HL-60 (cell line): ENCODE results near the gene SLC5A7.

Experiments
- DNase-seq, 2 experiments: peaks; one replicate each; pipeline ENCODE4 v3.0.0-alpha.2; 2010 to 2020; ENCODE audit warnings: low read depth in 1 of 2, low spot score in 1 of 2
- H3K27ac ChIP-seq: fragments of 250-450 bp; sonication (Bioruptor Pico); replicated peaks from 2 replicates; pipeline ENCODE4 v1.5.1; 2020; ENCODE audit warnings: mild to moderate bottlenecking, moderate library complexity
- H3K27me3 ChIP-seq: fragments of 250-450 bp; sonication (Bioruptor Pico); 2 replicates; pipeline ENCODE4 v1.5.1; 2021; ENCODE audit warnings: mild to moderate bottlenecking, moderate library complexity; ENCODE audit not compliant: insufficient read depth, poor library complexity, severe bottlenecking
- H3K4me3 ChIP-seq: replicated peaks from 2 replicates; pipeline ENCODE4 v1.5.1; 2011; ENCODE audit warnings: mild to moderate bottlenecking, control low read depth, low read length; ENCODE audit not compliant: insufficient read depth
- CTCF ChIP-seq: IDR thresholded peaks from one replicate; pipeline ENCODE4 v1.5.1; 2011; ENCODE audit warnings: low read length, control low read depth, inconsistent platforms; ENCODE audit not compliant: insufficient read depth
- GABPA ChIP-seq: IDR thresholded peaks from 2 replicates; pipeline ENCODE4 v1.6.1; 2012; ENCODE audit warnings: low read depth
- POLR2AphosphoS5 ChIP-seq: IDR thresholded peaks from 2 replicates; pipeline ENCODE4 v1.6.1; 2012; ENCODE audit warnings: low read depth
- SPI1 ChIP-seq: IDR thresholded peaks from 2 replicates; pipeline ENCODE4 v1.6.1; 2012; ENCODE audit warnings: low read depth, mild to moderate bottlenecking, borderline replicate concordance
- TF ChIP-seq, protein P1 (sequence below): IDR thresholded peaks from 2 replicates; pipeline ENCODE4 v1.6.1; 2012; ENCODE audit warnings: low read depth; ENCODE audit not compliant: insufficient replicate concordance

The SLC5A7 gene

GRCh38 chr2:107990718-107991117, 4.4 kb downstream of the SLC5A7 start:
- H3K27ac ChIP-seq: no peak overlapping the region
- H3K27me3 ChIP-seq: peaks cover 16% of the 10 kb centered on the region
- TF ChIP-seq GABPA (no peak), CTCF (no peak), POLR2AphosphoS5 (no peak), SPI1 (no peak)
- TF ChIP-seq, protein P1, sequence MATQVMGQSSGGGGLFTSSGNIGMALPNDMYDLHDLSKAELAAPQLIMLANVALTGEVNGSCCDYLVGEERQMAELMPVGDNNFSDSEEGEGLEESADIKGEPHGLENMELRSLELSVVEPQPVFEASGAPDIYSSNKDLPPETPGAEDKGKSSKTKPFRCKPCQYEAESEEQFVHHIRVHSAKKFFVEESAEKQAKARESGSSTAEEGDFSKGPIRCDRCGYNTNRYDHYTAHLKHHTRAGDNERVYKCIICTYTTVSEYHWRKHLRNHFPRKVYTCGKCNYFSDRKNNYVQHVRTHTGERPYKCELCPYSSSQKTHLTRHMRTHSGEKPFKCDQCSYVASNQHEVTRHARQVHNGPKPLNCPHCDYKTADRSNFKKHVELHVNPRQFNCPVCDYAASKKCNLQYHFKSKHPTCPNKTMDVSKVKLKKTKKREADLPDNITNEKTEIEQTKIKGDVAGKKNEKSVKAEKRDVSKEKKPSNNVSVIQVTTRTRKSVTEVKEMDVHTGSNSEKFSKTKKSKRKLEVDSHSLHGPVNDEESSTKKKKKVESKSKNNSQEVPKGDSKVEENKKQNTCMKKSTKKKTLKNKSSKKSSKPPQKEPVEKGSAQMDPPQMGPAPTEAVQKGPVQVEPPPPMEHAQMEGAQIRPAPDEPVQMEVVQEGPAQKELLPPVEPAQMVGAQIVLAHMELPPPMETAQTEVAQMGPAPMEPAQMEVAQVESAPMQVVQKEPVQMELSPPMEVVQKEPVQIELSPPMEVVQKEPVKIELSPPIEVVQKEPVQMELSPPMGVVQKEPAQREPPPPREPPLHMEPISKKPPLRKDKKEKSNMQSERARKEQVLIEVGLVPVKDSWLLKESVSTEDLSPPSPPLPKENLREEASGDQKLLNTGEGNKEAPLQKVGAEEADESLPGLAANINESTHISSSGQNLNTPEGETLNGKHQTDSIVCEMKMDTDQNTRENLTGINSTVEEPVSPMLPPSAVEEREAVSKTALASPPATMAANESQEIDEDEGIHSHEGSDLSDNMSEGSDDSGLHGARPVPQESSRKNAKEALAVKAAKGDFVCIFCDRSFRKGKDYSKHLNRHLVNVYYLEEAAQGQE: no peak
- no peak overlapping the region for H3K4me3 ChIP-seq
- no peak for DNase-seq

DNA sequence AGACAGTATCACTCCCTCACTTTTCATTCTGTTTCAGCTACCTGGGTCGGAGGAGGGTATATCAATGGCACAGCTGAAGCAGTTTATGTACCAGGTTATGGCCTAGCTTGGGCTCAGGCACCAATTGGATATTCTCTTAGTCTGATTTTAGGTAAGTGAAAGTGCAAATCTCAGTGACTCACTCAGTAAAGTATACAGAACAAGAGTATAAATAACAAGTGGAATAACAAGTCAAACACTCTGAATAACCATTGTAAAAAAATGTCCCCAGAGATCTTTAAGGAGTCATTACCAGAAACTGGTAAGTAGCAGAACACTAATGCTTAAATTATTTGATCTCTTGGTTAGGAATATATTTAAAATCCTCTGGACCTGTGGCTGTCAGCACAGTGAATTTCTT, 5.7 kb downstream of the SLC5A7 start:
- no peak overlapping the region for H3K4me3 ChIP-seq
- no peak overlapping the region for H3K27ac ChIP-seq
- H3K27me3 ChIP-seq: peaks cover 10% of the 10 kb centered on the region
- DNase-seq: no peak
- TF ChIP-seq SPI1: no peak
- no peak for TF ChIP-seq CTCF
- no peak for TF ChIP-seq POLR2AphosphoS5

- no peak overlapping the region for H3K27ac ChIP-seq
- TF ChIP-seq CTCF: no peak
- no peak for TF ChIP-seq GABPA
- no peak for TF ChIP-seq POLR2AphosphoS5
- no peak for TF ChIP-seq SPI1
- TF ChIP-seq, protein P1: no peak
- DNase-seq: no peak
These were observed 12.8 kb downstream of the SLC5A7 start for GRCh38 chr2:107999158-107999557.

DNA sequence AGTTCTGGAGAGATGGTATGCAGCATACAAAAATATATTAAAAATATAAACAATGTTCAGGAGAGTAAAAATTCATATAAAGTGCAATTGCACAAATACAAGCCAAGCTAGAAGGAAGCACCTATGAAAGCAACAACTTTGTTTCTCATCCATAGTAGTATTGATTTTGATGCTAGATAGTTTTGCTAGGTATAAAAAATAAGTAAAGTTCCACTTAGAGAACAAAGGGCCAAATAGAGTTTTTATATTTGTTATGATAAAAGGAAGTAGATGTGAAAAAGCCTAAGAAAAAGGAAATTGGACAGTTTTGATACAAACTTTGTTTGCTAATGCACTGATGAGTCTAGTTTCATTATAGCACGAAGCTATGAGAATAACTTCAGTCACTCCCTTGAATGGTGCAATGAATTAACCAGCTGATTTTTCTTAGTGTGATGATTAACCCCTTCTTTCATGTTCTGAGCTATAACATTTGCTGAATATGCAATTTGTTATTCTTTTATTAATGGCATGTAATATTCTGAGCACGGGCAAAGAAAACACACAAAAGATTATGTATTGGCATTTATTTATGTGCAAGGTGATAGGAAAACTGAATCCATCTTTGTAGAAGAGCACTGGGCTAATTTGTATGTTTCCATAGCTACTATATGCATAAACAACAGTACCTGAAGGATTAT, 24.7 kb downstream of the SLC5A7 start:
- no peak for DNase-seq
- Histone ChIP-seq H3K4me3 (no peak overlapping the region), H3K27me3 (no peaks in the 10 kb centered on the region), H3K27ac (no peak overlapping the region)
- TF ChIP-seq GABPA: no peak
- TF ChIP-seq, protein P1: no peak
- no peak for TF ChIP-seq CTCF
- no peak for TF ChIP-seq POLR2AphosphoS5
- no peak for TF ChIP-seq SPI1

More at GRCh38 chr2:107999158-107999557, 12.8 kb downstream of the SLC5A7 start:
- Histone ChIP-seq H3K27me3 (no peaks in the 10 kb centered on the region), H3K4me3 (no peak overlapping the region)
